Cardiac muscle cell (in vitro differentiated cells and primary cell): ENCODE measurements around the gene FARS2. TPM values are rescaled to one million over a fixed set of nuclear protein-coding genes. Genes with fewer than 3 reads are reported as not detected.

ENCODE experiments used
- DNase-seq, 2 donors: peaks; one replicate each; pipeline versions ENCODE4 v3.0.0 to v3.0.0-alpha.2; 2010 to 2017; ENCODE audit warnings: low read depth in 1 of 2, low spot score in 1 of 2
- H3K27ac ChIP-seq: fragments of 200-600 bp; sonication (generic); 2 replicates; pipeline ENCODE4 v1.5.1; 2016
- H3K27me3 ChIP-seq: fragments of 200-600 bp; sonication (generic); 2 replicates; pipeline ENCODE4 v1.6.0; 2016; ENCODE audit warnings: control low read depth
- H3K36me3 ChIP-seq: fragments of 200-600 bp; sonication (generic); 2 replicates; pipeline ENCODE4 v1.5.1; 2016; ENCODE audit warnings: control low read depth
- H3K4me1 ChIP-seq: fragments of 200-600 bp; sonication (generic); 2 replicates; pipeline ENCODE4 v1.8.1; 2017; ENCODE audit warnings: low read depth, mild to moderate bottlenecking, mixed run types
- H3K4me3 ChIP-seq: fragments of 200-600 bp; sonication (generic); 2 replicates; pipeline ENCODE4 v1.5.1; 2016; ENCODE audit warnings: mild to moderate bottlenecking
- H3K9me3 ChIP-seq: fragments of 200-600 bp; sonication (generic); 2 replicates; pipeline ENCODE4 v1.5.1; 2017; ENCODE audit warnings: low read depth, mild to moderate bottlenecking, control low read depth
- polyA plus RNA-seq: library from polyadenylated mRNA; unstranded; fragments of >200 nt; fragmentation: Nextera tagmentation; extraction: Ambion mirVana; gene quantifications from 2 replicates; pipeline ENCODE4 v1.2.1, GENCODE V29; 2016
- total RNA-seq: library from RNA; depleted of rRNA; stranded (reverse); fragments of >200 nt; gene quantifications from 2 replicates; pipeline ENCODE4 v1.2.3, GENCODE V29; 2016
- TF ChIP-seq, protein P1 (sequence below): IDR thresholded peaks from 2 replicates; pipeline ENCODE4 v1.5.1; 2012; ENCODE audit warnings: low read depth, mild to moderate bottlenecking, low read length

The FARS2 gene
- total and polyA plus RNA-seq, 2 experiments from 2014 or later = 12.4 to 22.5 TPM

DNA sequence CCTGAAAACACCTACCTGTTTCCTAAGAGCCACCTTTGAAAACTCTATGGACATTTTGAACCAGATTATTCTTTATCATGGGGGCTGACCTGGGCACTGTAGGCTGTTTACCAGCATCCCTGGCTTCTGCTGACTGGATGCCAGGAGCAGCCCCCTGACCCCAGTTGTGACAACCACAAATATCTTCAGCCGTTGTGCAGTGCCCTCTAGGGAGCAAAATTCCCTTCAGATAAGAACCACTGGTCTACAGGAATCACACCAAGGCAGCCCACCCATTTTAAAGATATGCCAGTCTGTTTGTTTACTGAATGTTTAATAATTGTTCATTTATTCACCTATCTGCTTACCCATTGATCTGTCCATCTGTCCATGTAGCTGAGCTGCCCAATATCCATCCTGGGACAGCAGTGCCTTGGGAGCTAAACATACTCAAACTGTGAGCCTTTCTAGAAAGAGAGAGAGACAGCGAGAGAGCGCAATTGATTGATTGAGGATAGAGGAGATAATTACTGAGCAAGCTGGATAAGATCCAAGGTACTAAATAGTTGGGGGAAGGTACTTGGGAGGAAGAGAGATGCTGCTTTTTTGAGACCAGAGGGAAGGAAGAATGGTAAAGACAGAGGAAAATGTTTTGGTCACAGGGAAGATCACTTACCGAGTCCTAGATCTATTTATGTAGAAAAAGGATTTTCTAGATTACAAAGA is 468.7 kb downstream of the FARS2 start:
- Histone ChIP-seq H3K36me3 (no peaks in the 10 kb centered on the region), H3K27me3 (no peaks in the 10 kb centered on the region), H3K4me3 (no peak overlapping the region), H3K27ac (no peak overlapping the region), H3K4me1 (no peaks in the 10 kb centered on the region), H3K9me3 (no peaks in the 10 kb centered on the region)
- DNase-seq = no peak
- TF ChIP-seq, protein P1, sequence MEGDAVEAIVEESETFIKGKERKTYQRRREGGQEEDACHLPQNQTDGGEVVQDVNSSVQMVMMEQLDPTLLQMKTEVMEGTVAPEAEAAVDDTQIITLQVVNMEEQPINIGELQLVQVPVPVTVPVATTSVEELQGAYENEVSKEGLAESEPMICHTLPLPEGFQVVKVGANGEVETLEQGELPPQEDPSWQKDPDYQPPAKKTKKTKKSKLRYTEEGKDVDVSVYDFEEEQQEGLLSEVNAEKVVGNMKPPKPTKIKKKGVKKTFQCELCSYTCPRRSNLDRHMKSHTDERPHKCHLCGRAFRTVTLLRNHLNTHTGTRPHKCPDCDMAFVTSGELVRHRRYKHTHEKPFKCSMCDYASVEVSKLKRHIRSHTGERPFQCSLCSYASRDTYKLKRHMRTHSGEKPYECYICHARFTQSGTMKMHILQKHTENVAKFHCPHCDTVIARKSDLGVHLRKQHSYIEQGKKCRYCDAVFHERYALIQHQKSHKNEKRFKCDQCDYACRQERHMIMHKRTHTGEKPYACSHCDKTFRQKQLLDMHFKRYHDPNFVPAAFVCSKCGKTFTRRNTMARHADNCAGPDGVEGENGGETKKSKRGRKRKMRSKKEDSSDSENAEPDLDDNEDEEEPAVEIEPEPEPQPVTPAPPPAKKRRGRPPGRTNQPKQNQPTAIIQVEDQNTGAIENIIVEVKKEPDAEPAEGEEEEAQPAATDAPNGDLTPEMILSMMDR = no peak

- TF ChIP-seq, protein P1 = no peak
- Histone ChIP-seq H3K4me3 (no peak overlapping the region), H3K27ac (no peak overlapping the region), H3K27me3 (no peaks in the 10 kb centered on the region), H3K9me3 (no peaks in the 10 kb centered on the region), H3K4me1 (no peaks in the 10 kb centered on the region), H3K36me3 (no peaks in the 10 kb centered on the region)
- peak in 1 of 2 donors; percentile 27 for DNase-seq
Observed at GRCh38 chr6:5730585-5731263, 469.4 kb downstream of the FARS2 start.

GRCh38 chr6:5731435-5731834 is 470.1 kb downstream of the FARS2 start:
- Histone ChIP-seq H3K9me3 (no peaks in the 10 kb centered on the region), H3K4me1 (no peaks in the 10 kb centered on the region), H3K4me3 (no peak overlapping the region), H3K36me3 (no peaks in the 10 kb centered on the region), H3K27ac (no peak overlapping the region), H3K27me3 (no peaks in the 10 kb centered on the region)
- DNase-seq = no peak
- TF ChIP-seq, protein P1 = no peak

DNA sequence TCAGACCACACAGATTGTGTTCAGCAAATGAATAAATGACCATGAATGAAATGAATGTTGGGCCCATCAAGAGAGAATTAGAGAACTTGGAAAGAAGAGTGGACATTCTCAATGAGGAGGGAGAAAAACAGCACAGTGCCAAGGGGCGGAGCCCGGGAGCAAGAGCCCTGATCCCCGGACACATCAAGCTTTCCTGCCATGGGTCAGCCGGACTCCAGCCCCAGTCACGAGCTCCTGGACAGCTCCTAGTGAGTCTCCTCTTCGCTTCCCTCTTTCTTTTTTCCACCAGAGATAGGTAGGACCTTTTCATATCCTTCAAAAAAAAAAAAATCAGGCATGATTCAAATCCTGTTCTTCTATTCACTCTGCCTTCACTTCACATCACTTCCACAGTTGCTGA is 471.2 kb downstream of the FARS2 start:
- H3K27me3 ChIP-seq = no peaks in the 10 kb centered on the region
- no peaks in the 10 kb centered on the region for H3K9me3 ChIP-seq
- peak in 1 of 2 donors; percentile 24 for DNase-seq
- H3K27ac ChIP-seq = no peak overlapping the region
- H3K36me3 ChIP-seq = no peaks in the 10 kb centered on the region
- no peaks in the 10 kb centered on the region for H3K4me1 ChIP-seq
- H3K4me3 ChIP-seq = no peak overlapping the region
- TF ChIP-seq, protein P1 = no peak

- no peak for DNase-seq
- TF ChIP-seq, protein P1 = no peak
- no peaks in the 10 kb centered on the region for H3K9me3 ChIP-seq
- no peak overlapping the region for H3K27ac ChIP-seq
- no peaks in the 10 kb centered on the region for H3K27me3 ChIP-seq
- H3K4me3 ChIP-seq = no peak overlapping the region
- H3K36me3 ChIP-seq = no peaks in the 10 kb centered on the region
- no peaks in the 10 kb centered on the region for H3K4me1 ChIP-seq
Observed at GRCh38 chr6:5736016-5736738, 474.9 kb downstream of the FARS2 start.
